ENCODE data around the gene CDYL. TPM values are rescaled to one million over a fixed set of nuclear protein-coding genes. Genes with fewer than 3 reads are reported as not detected.

The CDYL gene
- total RNA-seq, 4 donors from 2014 or later: 24.1 to 24.8 (median 24.5) TPM

DNA sequence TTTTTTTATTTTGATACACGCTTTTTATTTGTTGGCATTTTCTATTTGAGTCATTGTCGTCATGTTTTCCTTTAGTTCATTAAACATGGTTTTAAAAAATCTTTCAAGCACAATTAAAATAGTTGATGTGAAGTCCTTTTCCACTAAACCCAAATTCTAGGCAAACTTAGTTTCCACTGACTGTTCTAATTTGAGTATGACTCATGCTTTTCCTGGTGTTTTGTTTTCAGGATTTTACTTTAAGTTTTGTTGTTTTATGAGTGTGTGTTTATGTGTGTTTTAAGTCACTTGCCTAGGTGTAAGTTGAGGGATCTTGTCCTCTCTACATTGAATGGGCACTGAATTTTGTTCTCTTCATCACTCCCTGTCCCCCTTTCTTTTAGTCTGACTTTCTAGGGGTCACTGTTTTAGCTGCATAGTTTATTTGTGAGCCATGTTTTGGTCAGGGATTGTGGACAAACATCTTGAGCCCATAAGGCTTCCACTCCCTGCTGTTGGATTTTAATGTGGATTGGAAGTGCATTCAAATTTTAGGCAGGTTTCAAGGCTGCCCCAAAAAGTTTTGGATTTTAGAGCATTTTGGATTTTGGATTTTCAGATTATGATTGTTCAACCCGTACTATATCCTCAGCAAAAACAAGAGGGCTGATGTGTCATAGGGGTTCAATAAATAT, 94.8 kb downstream of the CDYL start:
- H3K4me1 ChIP-seq: peaks cover 11 to 16% of the 10 kb centered on the region in 2 donors
- H3K27ac ChIP-seq: no peak overlapping the region
- no peaks in the 10 kb centered on the region for H3K9me3 ChIP-seq
- no peak overlapping the region for H3K4me3 ChIP-seq
- no peak for ATAC-seq
- no peaks in the 10 kb centered on the region for H3K27me3 ChIP-seq
- intact Hi-C loops (cut with DNase I; ENCODE audit: low total_unique reads): no loop called here
- in situ Hi-C loops (cut with MboI; ENCODE audit: low sequenced_read_pairs in 4 of 4): no loop called here
- no peak for DNase-seq
- no peaks in the 10 kb centered on the region for H3K36me3 ChIP-seq
- TF ChIP-seq, protein P1, sequence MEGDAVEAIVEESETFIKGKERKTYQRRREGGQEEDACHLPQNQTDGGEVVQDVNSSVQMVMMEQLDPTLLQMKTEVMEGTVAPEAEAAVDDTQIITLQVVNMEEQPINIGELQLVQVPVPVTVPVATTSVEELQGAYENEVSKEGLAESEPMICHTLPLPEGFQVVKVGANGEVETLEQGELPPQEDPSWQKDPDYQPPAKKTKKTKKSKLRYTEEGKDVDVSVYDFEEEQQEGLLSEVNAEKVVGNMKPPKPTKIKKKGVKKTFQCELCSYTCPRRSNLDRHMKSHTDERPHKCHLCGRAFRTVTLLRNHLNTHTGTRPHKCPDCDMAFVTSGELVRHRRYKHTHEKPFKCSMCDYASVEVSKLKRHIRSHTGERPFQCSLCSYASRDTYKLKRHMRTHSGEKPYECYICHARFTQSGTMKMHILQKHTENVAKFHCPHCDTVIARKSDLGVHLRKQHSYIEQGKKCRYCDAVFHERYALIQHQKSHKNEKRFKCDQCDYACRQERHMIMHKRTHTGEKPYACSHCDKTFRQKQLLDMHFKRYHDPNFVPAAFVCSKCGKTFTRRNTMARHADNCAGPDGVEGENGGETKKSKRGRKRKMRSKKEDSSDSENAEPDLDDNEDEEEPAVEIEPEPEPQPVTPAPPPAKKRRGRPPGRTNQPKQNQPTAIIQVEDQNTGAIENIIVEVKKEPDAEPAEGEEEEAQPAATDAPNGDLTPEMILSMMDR (IDR thresholded peaks at IDR 0.05 in 4 of 5, conservative IDR thresholded peaks at IDR 0.05 in 1 of 5): no peak
- TF ChIP-seq POLR2A (IDR thresholded peaks at IDR 0.05): no peak

DNA sequence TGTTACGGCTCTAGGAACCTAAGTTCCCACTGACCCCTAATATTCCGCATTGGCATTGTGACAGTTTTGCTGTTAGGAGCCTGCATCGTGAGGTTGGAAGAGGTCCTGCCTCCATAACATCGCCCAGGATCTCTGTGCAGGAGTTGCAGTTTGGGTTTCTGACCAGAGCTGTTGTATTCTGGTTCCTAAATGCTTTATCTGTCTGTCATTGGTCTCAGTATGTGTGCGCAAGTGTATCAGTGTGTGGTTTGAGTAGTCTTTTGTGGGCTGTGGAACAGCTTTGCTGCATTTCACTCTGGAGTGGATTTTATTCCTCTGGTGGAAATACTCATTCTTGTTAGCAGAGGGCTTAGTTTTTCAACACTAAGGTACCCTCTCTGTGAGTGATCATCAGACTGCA, 95.6 kb downstream of the CDYL start:
- DNase-seq: no peak
- in situ Hi-C loops (cut with MboI; ENCODE audit: low sequenced_read_pairs in 4 of 4) (no loop called here), intact Hi-C loops (cut with DNase I; ENCODE audit: low total_unique reads) (no loop called here)
- no peaks in the 10 kb centered on the region for H3K9me3 ChIP-seq
- no peak overlapping the region for H3K4me3 ChIP-seq
- TF ChIP-seq, protein P1 (IDR thresholded peaks at IDR 0.05 in 4 of 5, conservative IDR thresholded peaks at IDR 0.05 in 1 of 5): no peak
- TF ChIP-seq POLR2A (IDR thresholded peaks at IDR 0.05): no peak
- peaks cover 16 to 22% of the 10 kb centered on the region in 2 donors for H3K4me1 ChIP-seq
- no peaks in the 10 kb centered on the region for H3K27me3 ChIP-seq
- no peaks in the 10 kb centered on the region for H3K36me3 ChIP-seq
- no peak overlapping the region for H3K27ac ChIP-seq
- ATAC-seq: no peak

DNA sequence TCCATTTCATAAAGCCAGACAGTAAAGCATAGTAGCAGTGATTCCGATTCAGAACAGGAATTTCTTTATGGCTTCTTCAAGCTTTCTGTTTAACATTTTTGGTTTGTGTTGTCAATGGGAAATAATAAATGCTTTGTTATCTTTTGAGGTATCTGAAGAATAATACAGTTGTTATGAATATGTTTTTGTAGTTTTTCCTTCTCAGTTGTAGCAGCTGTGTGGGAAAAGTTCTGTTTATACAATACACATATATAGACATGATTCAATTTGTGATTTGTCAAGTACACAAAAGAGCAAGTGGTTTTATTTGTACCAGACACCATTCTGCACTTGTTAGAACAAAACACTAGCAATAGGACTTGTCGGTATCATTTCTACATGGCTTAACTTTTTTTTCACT, 96.6 kb downstream of the CDYL start:
- no peak overlapping the region for H3K27ac ChIP-seq

DNA sequence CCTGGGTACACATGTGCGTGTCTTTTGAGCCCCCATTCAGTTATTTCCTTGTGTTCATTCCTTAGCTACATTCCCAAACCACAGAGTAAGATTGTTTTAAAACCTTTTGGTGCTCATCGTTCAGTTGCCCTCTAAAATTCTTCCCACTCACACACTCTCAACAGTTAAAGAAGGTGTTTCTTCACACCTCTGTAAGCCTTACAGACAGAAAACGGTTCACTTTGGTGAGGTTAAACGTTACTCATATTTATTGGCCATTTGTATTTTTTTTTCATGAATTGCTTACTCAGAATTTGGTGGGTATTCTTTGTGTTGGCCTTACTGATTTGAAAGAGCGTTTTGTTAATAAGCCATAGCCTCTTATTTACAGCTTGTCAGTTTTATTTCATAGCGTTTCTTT, 97.7 kb downstream of the CDYL start:
- H3K4me1 ChIP-seq: peaks cover 18 to 22% of the 10 kb centered on the region in 2 donors
- TF ChIP-seq, protein P1 (IDR thresholded peaks at IDR 0.05 in 4 of 5, conservative IDR thresholded peaks at IDR 0.05 in 1 of 5): no peak
- TF ChIP-seq POLR2A (IDR thresholded peaks at IDR 0.05): no peak
- no peak overlapping the region for H3K27ac ChIP-seq
- H3K27me3 ChIP-seq: no peaks in the 10 kb centered on the region
- intact Hi-C loops (cut with DNase I; ENCODE audit: low total_unique reads) (no loop called here), in situ Hi-C loops (cut with MboI; ENCODE audit: low sequenced_read_pairs in 4 of 4) (no loop called here)
- no peaks in the 10 kb centered on the region for H3K9me3 ChIP-seq
- no peaks in the 10 kb centered on the region for H3K36me3 ChIP-seq
- no peak overlapping the region for H3K4me3 ChIP-seq
- DNase-seq (no peak), ATAC-seq (no peak)

More for the DNA sequence above, 96.6 kb downstream of the CDYL start:
- intact Hi-C loops (cut with DNase I; ENCODE audit: low total_unique reads): no loop called here
- Histone ChIP-seq H3K27me3 (no peaks in the 10 kb centered on the region), H3K4me3 (no peak overlapping the region), H3K9me3 (no peaks in the 10 kb centered on the region), H3K4me1 (peaks cover 18 to 22% of the 10 kb centered on the region in 2 donors), H3K36me3 (no peaks in the 10 kb centered on the region)
- TF ChIP-seq POLR2A (IDR thresholded peaks at IDR 0.05): no peak
- TF ChIP-seq, protein P1 (IDR thresholded peaks at IDR 0.05 in 4 of 5, conservative IDR thresholded peaks at IDR 0.05 in 1 of 5): no peak
- in situ Hi-C loops (cut with MboI; ENCODE audit: low sequenced_read_pairs in 4 of 4): no loop called here
- no peak for DNase-seq
- ATAC-seq: no peak

Data from gastrocnemius medialis (tissue), 4 donors.